Measurements from ENCODE around the gene FRMD6.

Gene FRMD6

GRCh38 chr14:51681411-51681810 lies 29.7 kb downstream of the FRMD6 start:
- no peaks in the 10 kb centered on the region for H3K79me2 ChIP-seq (ENCODE audit: insufficient read depth, low read length)
- H3K27ac ChIP-seq (ENCODE audit: low read depth, low read length) = no peak overlapping the region
- H3K9ac ChIP-seq (ENCODE audit: low read length) = no peak overlapping the region
- no peaks in the 10 kb centered on the region for H3F3A ChIP-seq (ENCODE audit: insufficient read depth)
- H3K36me3 ChIP-seq (ENCODE audit: low read length) = no peaks in the 10 kb centered on the region
- no peak overlapping the region for H2AFZ ChIP-seq (ENCODE audit: low read depth, low read length, severe bottlenecking)
- no peak overlapping the region for H3K4me2 ChIP-seq (ENCODE audit: low read depth, low read length, poor library complexity, severe bottlenecking)
- H3K9me3 ChIP-seq (ENCODE audit: insufficient read depth, low read length) = no peaks in the 10 kb centered on the region
- no peaks in the 10 kb centered on the region for H3K27me3 ChIP-seq (ENCODE audit: low read length)
- no peak for TF ChIP-seq EZH2phosphoT487 (conservative IDR thresholded peaks at IDR 0.05; ENCODE audit: low read length)
- no peak for TF ChIP-seq CTCF (IDR thresholded peaks at IDR 0.05; ENCODE audit: insufficient read depth, low read length, poor library complexity, severe bottlenecking)
- no peaks in the 10 kb centered on the region for H3K9me2 ChIP-seq (replicated peaks; ENCODE audit: insufficient read depth, low read length)
- H3K4me3 ChIP-seq (ENCODE audit: insufficient read depth, low read length, poor library complexity, severe bottlenecking) = no peak overlapping the region
- H4K20me1 ChIP-seq (ENCODE audit: low read depth, low read length) = no peaks in the 10 kb centered on the region

- H3K27me3 ChIP-seq (ENCODE audit: low read length) = no peaks in the 10 kb centered on the region
- H3K4me3 ChIP-seq (ENCODE audit: insufficient read depth, low read length, poor library complexity, severe bottlenecking) = no peak overlapping the region
- no peaks in the 10 kb centered on the region for H3F3A ChIP-seq (ENCODE audit: insufficient read depth)
- no peak overlapping the region for H3K27ac ChIP-seq (ENCODE audit: low read depth, low read length)
- no peak overlapping the region for H3K4me2 ChIP-seq (ENCODE audit: low read depth, low read length, poor library complexity, severe bottlenecking)
- TF ChIP-seq CTCF (IDR thresholded peaks at IDR 0.05; ENCODE audit: insufficient read depth, low read length, poor library complexity, severe bottlenecking) (no peak), EZH2phosphoT487 (conservative IDR thresholded peaks at IDR 0.05; ENCODE audit: low read length) (no peak)
- no peak overlapping the region for H2AFZ ChIP-seq (ENCODE audit: low read depth, low read length, severe bottlenecking)
- no peaks in the 10 kb centered on the region for H3K9me2 ChIP-seq (replicated peaks; ENCODE audit: insufficient read depth, low read length)
- no peaks in the 10 kb centered on the region for H3K36me3 ChIP-seq (ENCODE audit: low read length)
- no peak overlapping the region for H3K9ac ChIP-seq (ENCODE audit: low read length)
- no peaks in the 10 kb centered on the region for H3K9me3 ChIP-seq (ENCODE audit: insufficient read depth, low read length)
- H3K79me2 ChIP-seq (ENCODE audit: insufficient read depth, low read length) = no peaks in the 10 kb centered on the region
- H4K20me1 ChIP-seq (ENCODE audit: low read depth, low read length) = no peaks in the 10 kb centered on the region
Observed at GRCh38 chr14:51682411-51682810, 30.7 kb downstream of the FRMD6 start.

GRCh38 chr14:51684760-51685159 lies 33.0 kb downstream of the FRMD6 start:
- H3K9me2 ChIP-seq (replicated peaks; ENCODE audit: insufficient read depth, low read length) = no peaks in the 10 kb centered on the region
- H4K20me1 ChIP-seq (ENCODE audit: low read depth, low read length) = no peaks in the 10 kb centered on the region
- H3K9ac ChIP-seq (ENCODE audit: low read length) = no peak overlapping the region
- no peak overlapping the region for H3K27ac ChIP-seq (ENCODE audit: low read depth, low read length)
- H3K36me3 ChIP-seq (ENCODE audit: low read length) = no peaks in the 10 kb centered on the region
- H3K79me2 ChIP-seq (ENCODE audit: insufficient read depth, low read length) = no peaks in the 10 kb centered on the region
- TF ChIP-seq CTCF (IDR thresholded peaks at IDR 0.05; ENCODE audit: insufficient read depth, low read length, poor library complexity, severe bottlenecking) = no peak
- no peak for TF ChIP-seq EZH2phosphoT487 (conservative IDR thresholded peaks at IDR 0.05; ENCODE audit: low read length)
- H2AFZ ChIP-seq (ENCODE audit: low read depth, low read length, severe bottlenecking) = no peak overlapping the region
- no peak overlapping the region for H3K4me2 ChIP-seq (ENCODE audit: low read depth, low read length, poor library complexity, severe bottlenecking)
- H3K9me3 ChIP-seq (ENCODE audit: insufficient read depth, low read length) = no peaks in the 10 kb centered on the region
- H3F3A ChIP-seq (ENCODE audit: insufficient read depth) = no peaks in the 10 kb centered on the region
- no peak overlapping the region for H3K4me3 ChIP-seq (ENCODE audit: insufficient read depth, low read length, poor library complexity, severe bottlenecking)
- H3K27me3 ChIP-seq (ENCODE audit: low read length) = no peaks in the 10 kb centered on the region
